ENCODE measurements around the gene TMEM17. TPM values are rescaled to one million over a fixed set of nuclear protein-coding genes. Genes with fewer than 3 reads are reported as not detected.

TMEM17 gene
- total RNA-seq, 6 donors from 2014 or later, result 1.0 to 4.7 (median 2.2) TPM

DNA sequence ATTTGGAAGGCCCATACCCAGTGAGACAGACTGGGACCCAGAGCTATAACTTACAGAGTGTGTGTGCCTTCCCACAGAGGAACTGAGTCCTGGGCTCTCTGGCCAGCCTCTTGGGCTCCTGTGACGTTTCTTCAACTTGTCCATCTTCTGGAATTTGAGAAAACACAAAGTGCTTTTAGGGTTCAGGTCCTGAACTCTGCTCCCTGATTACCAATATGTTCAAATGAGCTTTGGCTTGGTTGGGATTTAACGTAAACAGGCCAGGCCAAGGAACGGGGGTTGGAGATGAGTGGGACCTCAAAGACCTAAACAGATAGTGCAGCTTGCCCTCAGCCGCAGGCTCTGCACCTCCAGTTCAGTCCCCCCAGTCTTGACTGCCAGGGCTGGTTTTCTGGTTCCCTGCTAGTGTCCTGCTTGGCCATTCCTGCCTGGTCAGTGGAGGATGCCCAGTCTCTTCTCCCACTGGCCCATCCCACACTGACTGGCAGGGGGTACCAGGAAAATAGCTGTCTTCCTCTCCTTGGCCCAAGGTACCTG is 44.9 kb downstream of the TMEM17 start:
- TF ChIP-seq, protein P1, sequence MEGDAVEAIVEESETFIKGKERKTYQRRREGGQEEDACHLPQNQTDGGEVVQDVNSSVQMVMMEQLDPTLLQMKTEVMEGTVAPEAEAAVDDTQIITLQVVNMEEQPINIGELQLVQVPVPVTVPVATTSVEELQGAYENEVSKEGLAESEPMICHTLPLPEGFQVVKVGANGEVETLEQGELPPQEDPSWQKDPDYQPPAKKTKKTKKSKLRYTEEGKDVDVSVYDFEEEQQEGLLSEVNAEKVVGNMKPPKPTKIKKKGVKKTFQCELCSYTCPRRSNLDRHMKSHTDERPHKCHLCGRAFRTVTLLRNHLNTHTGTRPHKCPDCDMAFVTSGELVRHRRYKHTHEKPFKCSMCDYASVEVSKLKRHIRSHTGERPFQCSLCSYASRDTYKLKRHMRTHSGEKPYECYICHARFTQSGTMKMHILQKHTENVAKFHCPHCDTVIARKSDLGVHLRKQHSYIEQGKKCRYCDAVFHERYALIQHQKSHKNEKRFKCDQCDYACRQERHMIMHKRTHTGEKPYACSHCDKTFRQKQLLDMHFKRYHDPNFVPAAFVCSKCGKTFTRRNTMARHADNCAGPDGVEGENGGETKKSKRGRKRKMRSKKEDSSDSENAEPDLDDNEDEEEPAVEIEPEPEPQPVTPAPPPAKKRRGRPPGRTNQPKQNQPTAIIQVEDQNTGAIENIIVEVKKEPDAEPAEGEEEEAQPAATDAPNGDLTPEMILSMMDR (IDR thresholded peaks at IDR 0.05), result no peak
- TF ChIP-seq EP300 (IDR thresholded peaks at IDR 0.05), result no peak
- no peak for TF ChIP-seq POLR2AphosphoS5 (IDR thresholded peaks at IDR 0.05)
- TF ChIP-seq POLR2A (IDR thresholded peaks at IDR 0.05), result no peak
- no peak overlapping the region for H3K27ac ChIP-seq
- 88 to 91% methylated on average over 4 of the region's 4 CpGs for WGBS, 2 donors

DNA sequence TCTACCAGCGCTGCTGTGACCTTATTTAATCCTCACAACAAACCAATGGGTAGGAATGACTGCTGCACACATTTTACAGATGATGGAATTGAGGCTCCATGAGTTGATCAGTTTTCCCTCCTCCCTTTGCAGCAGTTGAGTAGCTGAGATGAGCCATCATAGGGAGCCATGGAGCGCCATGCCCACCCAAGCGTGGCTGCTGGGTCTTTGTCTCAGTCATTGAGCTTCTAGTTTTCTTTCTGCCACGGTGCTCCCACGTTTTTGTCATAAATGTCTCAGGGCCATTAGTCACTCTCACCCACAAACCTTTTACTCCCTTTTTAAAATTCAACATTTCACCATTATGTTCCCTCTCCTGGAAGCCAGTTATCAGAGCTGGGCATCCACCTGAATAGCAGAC is 45.8 kb downstream of the TMEM17 start:
- Histone ChIP-seq H3K36me3 (no peaks in the 10 kb centered on the region), H3K27ac (no peak overlapping the region), H3K4me3 (no peak overlapping the region), H3K4me1 (peaks cover 7 to 17% (median 10%) of the 10 kb centered on the region in 4 donors), H3K9me3 (no peaks in the 10 kb centered on the region), H3K27me3 (no peaks in the 10 kb centered on the region)
- ATAC-seq (ENCODE audit: low FRiP score in 2 of 2) (no peak), DNase-seq (no peak)
- no peak for TF ChIP-seq POLR2A (IDR thresholded peaks at IDR 0.05)
- TF ChIP-seq EP300 (IDR thresholded peaks at IDR 0.05), result no peak
- TF ChIP-seq POLR2AphosphoS5 (IDR thresholded peaks at IDR 0.05), result no peak
- TF ChIP-seq, protein P1 (IDR thresholded peaks at IDR 0.05), result no peak
- WGBS, 2 donors, result 87 to 96% methylated on average over 5 of the region's 5 CpGs

More for the DNA sequence above, 44.9 kb downstream of the TMEM17 start:
- H3K4me3 ChIP-seq, result no peak overlapping the region
- H3K4me1 ChIP-seq, result peaks cover 8 to 21% (median 10%) of the 10 kb centered on the region in 4 donors
- no peaks in the 10 kb centered on the region for H3K36me3 ChIP-seq
- DNase-seq (no peak), ATAC-seq (ENCODE audit: low FRiP score in 2 of 2) (no peak)
- no peaks in the 10 kb centered on the region for H3K9me3 ChIP-seq
- H3K27me3 ChIP-seq, result no peaks in the 10 kb centered on the region

DNA sequence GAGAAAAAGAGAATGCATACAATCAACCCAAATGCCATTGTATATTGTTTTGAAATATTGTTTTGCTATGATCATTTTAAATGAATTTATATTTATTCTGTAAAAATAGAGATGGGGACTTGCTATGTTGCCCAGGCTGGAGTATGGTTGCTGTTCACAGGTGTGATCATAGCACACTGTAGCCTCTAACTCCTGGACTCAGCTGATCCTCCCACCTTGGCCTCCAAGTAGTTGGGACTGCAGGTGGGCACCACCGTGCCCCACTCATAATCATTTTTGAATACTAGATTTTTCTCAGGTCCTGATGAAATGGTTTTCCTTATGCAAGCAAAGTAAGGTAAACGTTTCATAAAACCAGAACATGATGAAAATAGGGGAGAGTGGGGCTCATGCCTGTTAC is 46.3 kb downstream of the TMEM17 start:
- Histone ChIP-seq H3K36me3 (no peaks in the 10 kb centered on the region), H3K27ac (no peak overlapping the region), H3K27me3 (no peaks in the 10 kb centered on the region), H3K9me3 (no peaks in the 10 kb centered on the region), H3K4me1 (peaks cover 7 to 17% (median 10%) of the 10 kb centered on the region in 4 donors), H3K4me3 (no peak overlapping the region)
- no peak for DNase-seq
- WGBS, 2 donors, result 86 to 90% methylated on average over 2 of the region's 2 CpGs
- no peak for ATAC-seq (ENCODE audit: low FRiP score in 2 of 2)
- TF ChIP-seq POLR2A (IDR thresholded peaks at IDR 0.05) (no peak), EP300 (IDR thresholded peaks at IDR 0.05) (no peak), POLR2AphosphoS5 (IDR thresholded peaks at IDR 0.05) (no peak)
- TF ChIP-seq, protein P1 (IDR thresholded peaks at IDR 0.05), result no peak

GRCh38 chr2:62459106-62459505 is 46.9 kb downstream of the TMEM17 start:
- no peak for TF ChIP-seq EP300 (IDR thresholded peaks at IDR 0.05)
- TF ChIP-seq, protein P1 (IDR thresholded peaks at IDR 0.05), result no peak
- TF ChIP-seq POLR2A (IDR thresholded peaks at IDR 0.05), result no peak
- no peak for TF ChIP-seq POLR2AphosphoS5 (IDR thresholded peaks at IDR 0.05)

DNA sequence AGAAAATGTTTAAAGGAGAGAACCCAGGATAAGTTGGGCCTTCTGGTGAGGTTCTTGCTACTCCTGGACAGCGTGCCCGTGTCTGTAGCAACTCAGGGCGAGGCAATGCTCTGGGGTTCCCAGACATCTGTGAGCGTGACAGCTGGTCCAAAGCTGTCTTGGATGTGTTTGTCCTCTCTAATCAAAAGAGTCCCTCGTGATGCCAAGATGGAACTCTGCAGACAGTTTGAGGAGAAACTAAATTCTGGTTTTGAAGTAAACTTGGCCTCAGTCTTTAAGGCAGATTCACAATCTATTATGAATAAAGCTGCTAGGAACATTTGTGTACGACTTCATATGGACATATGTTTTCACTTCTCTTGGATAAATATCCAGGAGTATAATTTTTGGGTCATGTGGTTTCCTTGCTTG is 47.3 kb downstream of the TMEM17 start:
- ATAC-seq (ENCODE audit: low FRiP score in 2 of 2) (no peak), DNase-seq (no peak)
- Histone ChIP-seq H3K4me1 (peaks cover 7 to 17% (median 10%) of the 10 kb centered on the region in 4 donors), H3K27ac (no peak overlapping the region), H3K9me3 (no peaks in the 10 kb centered on the region), H3K27me3 (no peaks in the 10 kb centered on the region), H3K36me3 (no peaks in the 10 kb centered on the region), H3K4me3 (no peak overlapping the region)
- WGBS, 2 donors, result 77 to 84% methylated on average over 6 of the region's 6 CpGs
- TF ChIP-seq POLR2A (IDR thresholded peaks at IDR 0.05) (no peak), EP300 (IDR thresholded peaks at IDR 0.05) (no peak), POLR2AphosphoS5 (IDR thresholded peaks at IDR 0.05) (no peak)
- TF ChIP-seq, protein P1 (IDR thresholded peaks at IDR 0.05), result no peak

More at GRCh38 chr2:62459106-62459505, 46.9 kb downstream of the TMEM17 start:
- H3K4me1 ChIP-seq, result peaks cover 7 to 17% (median 10%) of the 10 kb centered on the region in 4 donors
- H3K9me3 ChIP-seq, result no peaks in the 10 kb centered on the region
- no peak overlapping the region for H3K27ac ChIP-seq
- no peaks in the 10 kb centered on the region for H3K27me3 ChIP-seq
- WGBS, 2 donors, result 97 to 100% methylated on average over 3 of the region's 3 CpGs
- DNase-seq (no peak), ATAC-seq (ENCODE audit: low FRiP score in 2 of 2) (no peak)
- no peak overlapping the region for H3K4me3 ChIP-seq
- no peaks in the 10 kb centered on the region for H3K36me3 ChIP-seq
